Left ventricle myocardium inferior (tissue), 1 donor: ENCODE results near the gene EXOSC2. TPM values are rescaled to one million over a fixed set of nuclear protein-coding genes. Genes with fewer than 3 reads are reported as not detected.
"Not testable (repeated sequence)": the region's sequence is repeated elsewhere in the genome, so short reads cannot be mapped to it uniquely, and the experiment has no call there.

Source experiments
- DNase-seq: peaks from one replicate; pipeline ENCODE4 v3.0.0-alpha.2; 2020
- H3K27ac ChIP-seq: fragments of 200-600 bp; replicated peaks from 2 replicates; pipeline ENCODE4 v1.8.0; 2021
- H3K27me3 ChIP-seq: fragments of 200-600 bp; 2 replicates; pipeline ENCODE4 v1.8.0; 2021; ENCODE audit warnings: low read depth
- H3K36me3 ChIP-seq: fragments of 200-600 bp; 2 replicates; pipeline ENCODE4 v1.8.0; 2021
- H3K4me1 ChIP-seq: fragments of 200-600 bp; 2 replicates; pipeline ENCODE4 v1.8.0; 2021
- H3K4me3 ChIP-seq: fragments of 200-600 bp; 2 replicates; pipeline ENCODE4 v1.8.0; 2021; ENCODE audit warnings: mild to moderate bottlenecking, moderate library complexity
- H3K9me3 ChIP-seq: fragments of 200-600 bp; replicated peaks from 2 replicates; pipeline ENCODE4 v1.8.0; 2021
- intact Hi-C: fragments of 100-400 bp; cut with micrococcal nuclease; formaldehyde crosslinking; loops from one replicate; pipeline ENCODE4 v1.11.0; 2022
- total RNA-seq: library from RNA; stranded (reverse); fragmentation: NEBNext Ultra II Directional; extraction: Animal tissue kit (Norgen Biotek cat#: 25700); gene quantifications from one replicate; pipeline ENCODE4 v1.2.1, GENCODE V29; 2021
- TF ChIP-seq, protein P1 (sequence below): fragments of 200-600 bp; IDR thresholded peaks from 2 replicates; pipeline ENCODE4 v1.8.0; 2021; ENCODE audit warnings: antibody characterized with exemption, mild to moderate bottlenecking, borderline replicate concordance
- donor health status: DM: no; HTN: yes; CAD: no; lungs with severe emphysema.

Gene EXOSC2
- total RNA-seq, 1 donor from 2014 or later, result 12.0 TPM

DNA sequence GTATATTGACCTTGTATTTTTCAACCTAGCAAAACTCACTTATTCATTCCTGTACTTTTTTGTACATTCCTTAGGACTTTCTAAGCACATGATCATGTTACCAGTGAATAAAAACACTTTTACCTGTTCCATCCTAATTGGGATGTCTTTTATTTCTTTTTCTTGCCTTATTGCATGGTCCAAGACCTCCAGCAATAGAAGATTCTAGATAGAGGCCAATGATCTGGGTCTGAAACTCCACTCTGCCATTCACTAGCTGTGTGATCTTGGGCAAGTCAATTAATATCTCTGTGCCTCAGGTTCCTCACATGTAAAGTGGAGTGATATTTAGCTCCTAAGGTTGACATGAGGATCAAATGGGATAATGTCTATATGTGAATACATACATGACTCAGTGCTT, 8.5 kb upstream of the EXOSC2 start:
- peaks cover 20% of the 10 kb centered on the region for H3K4me1 ChIP-seq
- DNase-seq, result no peak
- TF ChIP-seq, protein P1, sequence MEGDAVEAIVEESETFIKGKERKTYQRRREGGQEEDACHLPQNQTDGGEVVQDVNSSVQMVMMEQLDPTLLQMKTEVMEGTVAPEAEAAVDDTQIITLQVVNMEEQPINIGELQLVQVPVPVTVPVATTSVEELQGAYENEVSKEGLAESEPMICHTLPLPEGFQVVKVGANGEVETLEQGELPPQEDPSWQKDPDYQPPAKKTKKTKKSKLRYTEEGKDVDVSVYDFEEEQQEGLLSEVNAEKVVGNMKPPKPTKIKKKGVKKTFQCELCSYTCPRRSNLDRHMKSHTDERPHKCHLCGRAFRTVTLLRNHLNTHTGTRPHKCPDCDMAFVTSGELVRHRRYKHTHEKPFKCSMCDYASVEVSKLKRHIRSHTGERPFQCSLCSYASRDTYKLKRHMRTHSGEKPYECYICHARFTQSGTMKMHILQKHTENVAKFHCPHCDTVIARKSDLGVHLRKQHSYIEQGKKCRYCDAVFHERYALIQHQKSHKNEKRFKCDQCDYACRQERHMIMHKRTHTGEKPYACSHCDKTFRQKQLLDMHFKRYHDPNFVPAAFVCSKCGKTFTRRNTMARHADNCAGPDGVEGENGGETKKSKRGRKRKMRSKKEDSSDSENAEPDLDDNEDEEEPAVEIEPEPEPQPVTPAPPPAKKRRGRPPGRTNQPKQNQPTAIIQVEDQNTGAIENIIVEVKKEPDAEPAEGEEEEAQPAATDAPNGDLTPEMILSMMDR, result no peak
- H3K9me3 ChIP-seq, result peaks cover 8% of the 10 kb centered on the region
- no peaks in the 10 kb centered on the region for H3K36me3 ChIP-seq
- intact Hi-C loops, result no loop called here
- no peak overlapping the region for H3K4me3 ChIP-seq
- H3K27ac ChIP-seq, result no peak overlapping the region
- peaks cover 12% of the 10 kb centered on the region for H3K27me3 ChIP-seq

DNA sequence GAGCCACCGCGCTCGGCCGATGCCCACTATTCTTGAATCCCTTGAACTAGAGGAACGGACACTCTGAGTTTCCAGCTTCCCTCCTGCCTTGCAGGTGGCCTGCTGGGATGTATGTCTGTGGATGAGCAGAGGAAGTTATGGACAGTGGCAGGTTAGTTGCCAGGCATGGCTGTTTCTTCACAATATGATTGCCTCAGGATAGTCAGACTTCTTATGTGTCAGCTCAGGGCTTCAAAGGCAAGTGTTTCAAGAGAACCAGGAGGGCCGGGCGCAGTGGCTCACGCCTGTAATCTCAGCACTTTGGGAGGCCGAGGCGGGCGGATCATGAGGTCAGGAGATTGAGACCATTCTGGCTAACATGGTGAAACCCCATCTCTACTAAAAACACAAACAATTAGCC, 7.6 kb upstream of the EXOSC2 start:
- DNase-seq, H3K4me3 ChIP-seq, H3K27me3 ChIP-seq, intact Hi-C loops, H3K9me3 ChIP-seq, H3K27ac ChIP-seq, H3K36me3 ChIP-seq: not testable (repeated sequence)
- H3K4me1 ChIP-seq, result peaks cover 20% of the 10 kb centered on the region

DNA sequence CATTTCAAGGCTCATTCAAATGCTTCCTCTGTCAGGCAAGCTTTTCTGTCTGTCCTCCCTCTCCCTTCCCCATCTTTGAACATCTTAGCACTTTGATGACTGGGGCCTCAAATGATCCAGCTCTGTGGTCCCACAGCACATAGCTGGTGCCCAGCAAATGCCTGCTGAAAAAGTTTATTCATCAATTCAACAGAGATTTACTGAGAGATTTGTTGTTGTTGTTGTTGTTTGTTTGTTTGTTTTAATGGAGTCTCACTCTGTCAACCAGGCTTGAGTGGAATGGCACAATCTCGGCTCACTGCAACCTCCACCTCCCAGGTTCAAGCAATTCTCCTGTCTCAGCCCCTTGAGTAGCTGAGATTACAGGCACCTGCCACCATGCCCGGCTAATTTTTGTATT, 6.0 kb upstream of the EXOSC2 start:
- Histone ChIP-seq H3K4me1 (peaks cover 10% of the 10 kb centered on the region), H3K9me3 (peaks cover 8% of the 10 kb centered on the region), H3K36me3 (no peaks in the 10 kb centered on the region), H3K27ac (no peak overlapping the region), H3K4me3 (no peak overlapping the region), H3K27me3 (no peaks in the 10 kb centered on the region)
- TF ChIP-seq, protein P1, result no peak
- intact Hi-C loops, result no loop called here
- DNase-seq, result no peak

DNA sequence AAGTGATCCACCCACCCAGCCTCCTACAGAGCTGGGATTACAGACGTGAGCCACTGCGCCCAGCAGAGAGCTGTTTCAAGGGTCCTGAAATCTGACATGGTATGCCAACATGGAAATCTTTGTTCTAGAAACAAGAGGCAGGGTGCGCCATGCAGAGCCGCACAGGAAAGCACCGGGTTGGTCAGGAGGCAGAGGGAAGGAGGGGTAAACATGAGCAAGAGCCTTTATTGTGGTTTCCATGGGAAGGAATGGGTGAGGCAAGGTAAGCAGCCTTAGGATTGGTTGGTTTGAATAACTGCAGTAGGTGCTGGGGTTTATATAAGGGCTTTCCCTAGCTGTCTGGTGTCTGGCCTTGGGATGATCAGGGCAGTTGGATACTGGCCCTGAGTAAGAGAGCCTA, 5.5 kb upstream of the EXOSC2 start:
- Histone ChIP-seq H3K36me3 (no peaks in the 10 kb centered on the region), H3K4me3 (no peak overlapping the region), H3K27me3 (no peaks in the 10 kb centered on the region), H3K27ac (no peak overlapping the region), H3K4me1 (peaks cover 13% of the 10 kb centered on the region), H3K9me3 (peaks cover 8% of the 10 kb centered on the region)
- TF ChIP-seq, protein P1, result no peak
- intact Hi-C loops, result no loop called here
- DNase-seq, result no peak

DNA sequence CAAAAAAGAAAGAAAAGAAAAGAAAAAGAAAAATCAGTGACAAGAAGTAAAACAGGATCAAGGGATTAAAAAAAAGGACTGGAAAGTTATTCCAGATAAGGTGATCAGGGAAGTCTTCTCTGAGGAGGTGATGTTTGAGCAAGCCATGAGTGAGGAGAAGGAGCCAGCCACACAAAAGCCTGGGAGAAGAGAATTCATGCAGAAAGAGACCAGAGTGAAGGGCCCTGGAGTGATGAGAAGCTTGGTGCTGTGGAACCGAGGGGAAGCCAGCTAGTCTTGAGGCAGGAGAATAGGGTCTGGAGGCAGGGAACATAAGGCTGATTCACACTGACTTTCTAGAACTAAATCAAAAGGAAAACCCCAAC, 4.0 kb upstream of the EXOSC2 start:
- Histone ChIP-seq H3K27ac (peak overlapping the region; percentile 56), H3K4me1 (peaks cover 24% of the 10 kb centered on the region), H3K4me3 (peak overlapping the region; percentile 48), H3K27me3 (no peaks in the 10 kb centered on the region), H3K9me3 (peaks cover 8% of the 10 kb centered on the region), H3K36me3 (no peaks in the 10 kb centered on the region)
- intact Hi-C loops, result no loop called here
- TF ChIP-seq, protein P1, result no peak
- DNase-seq, result no peak

DNA sequence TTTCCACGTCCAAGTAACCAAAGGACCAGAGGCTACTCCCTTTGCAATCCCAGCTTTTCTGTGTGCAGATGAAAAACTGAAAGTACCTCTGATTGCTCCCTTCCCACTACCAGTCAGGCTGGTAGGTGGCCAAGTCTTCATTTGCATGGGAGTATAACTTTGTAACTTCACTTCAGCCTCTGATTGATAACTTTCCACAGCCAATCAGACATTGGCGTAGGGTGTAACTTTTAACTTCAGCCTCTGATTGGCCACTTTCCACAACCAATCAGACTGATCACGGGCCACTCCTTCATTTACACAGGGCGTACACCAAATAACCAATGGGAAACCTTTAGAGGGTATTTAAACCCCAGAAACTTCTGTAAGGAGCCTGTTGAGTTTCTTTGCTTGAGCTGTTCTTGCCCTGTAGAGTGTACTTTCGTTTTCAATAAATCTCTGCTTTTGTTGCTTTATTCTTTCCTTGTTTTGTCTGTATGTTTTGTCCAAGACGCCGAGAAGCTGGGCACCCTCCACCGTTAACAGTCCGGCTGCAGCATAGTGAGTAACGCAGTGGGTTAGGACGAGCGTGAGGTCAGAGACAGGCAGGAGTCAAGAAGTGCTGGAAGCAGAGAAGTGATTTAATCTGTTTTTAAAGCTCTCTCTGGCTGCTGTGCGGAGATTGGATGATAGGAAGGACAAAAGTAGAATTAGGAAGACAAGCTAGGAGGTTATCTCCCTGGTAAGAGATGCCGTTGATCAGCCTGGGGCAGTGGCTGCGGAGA, 3.5 kb upstream of the EXOSC2 start:
- peaks cover 30% of the 10 kb centered on the region for H3K4me1 ChIP-seq
- peaks cover under 1% of the 10 kb centered on the region for H3K36me3 ChIP-seq
- peak overlapping the region; percentile 48 for H3K4me3 ChIP-seq
- peaks cover 4% of the 10 kb centered on the region for H3K9me3 ChIP-seq
- DNase-seq, result no peak
- TF ChIP-seq, protein P1, result no peak
- no peaks in the 10 kb centered on the region for H3K27me3 ChIP-seq
- intact Hi-C loops, result no loop called here
- H3K27ac ChIP-seq, result peak overlapping the region; percentile 56
